Measurements from ENCODE around the gene SYCP2.
"Not testable (repeated sequence)": the region's sequence is repeated elsewhere in the genome, so short reads cannot be mapped to it uniquely, and the experiment has no call there.

Gene SYCP2, protein sequence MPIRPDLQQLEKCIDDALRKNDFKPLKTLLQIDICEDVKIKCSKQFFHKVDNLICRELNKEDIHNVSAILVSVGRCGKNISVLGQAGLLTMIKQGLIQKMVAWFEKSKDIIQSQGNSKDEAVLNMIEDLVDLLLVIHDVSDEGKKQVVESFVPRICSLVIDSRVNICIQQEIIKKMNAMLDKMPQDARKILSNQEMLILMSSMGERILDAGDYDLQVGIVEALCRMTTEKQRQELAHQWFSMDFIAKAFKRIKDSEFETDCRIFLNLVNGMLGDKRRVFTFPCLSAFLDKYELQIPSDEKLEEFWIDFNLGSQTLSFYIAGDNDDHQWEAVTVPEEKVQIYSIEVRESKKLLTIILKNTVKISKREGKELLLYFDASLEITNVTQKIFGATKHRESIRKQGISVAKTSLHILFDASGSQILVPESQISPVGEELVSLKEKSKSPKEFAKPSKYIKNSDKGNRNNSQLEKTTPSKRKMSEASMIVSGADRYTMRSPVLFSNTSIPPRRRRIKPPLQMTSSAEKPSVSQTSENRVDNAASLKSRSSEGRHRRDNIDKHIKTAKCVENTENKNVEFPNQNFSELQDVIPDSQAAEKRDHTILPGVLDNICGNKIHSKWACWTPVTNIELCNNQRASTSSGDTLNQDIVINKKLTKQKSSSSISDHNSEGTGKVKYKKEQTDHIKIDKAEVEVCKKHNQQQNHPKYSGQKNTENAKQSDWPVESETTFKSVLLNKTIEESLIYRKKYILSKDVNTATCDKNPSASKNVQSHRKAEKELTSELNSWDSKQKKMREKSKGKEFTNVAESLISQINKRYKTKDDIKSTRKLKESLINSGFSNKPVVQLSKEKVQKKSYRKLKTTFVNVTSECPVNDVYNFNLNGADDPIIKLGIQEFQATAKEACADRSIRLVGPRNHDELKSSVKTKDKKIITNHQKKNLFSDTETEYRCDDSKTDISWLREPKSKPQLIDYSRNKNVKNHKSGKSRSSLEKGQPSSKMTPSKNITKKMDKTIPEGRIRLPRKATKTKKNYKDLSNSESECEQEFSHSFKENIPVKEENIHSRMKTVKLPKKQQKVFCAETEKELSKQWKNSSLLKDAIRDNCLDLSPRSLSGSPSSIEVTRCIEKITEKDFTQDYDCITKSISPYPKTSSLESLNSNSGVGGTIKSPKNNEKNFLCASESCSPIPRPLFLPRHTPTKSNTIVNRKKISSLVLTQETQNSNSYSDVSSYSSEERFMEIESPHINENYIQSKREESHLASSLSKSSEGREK (N-terminal part only)

DNA sequence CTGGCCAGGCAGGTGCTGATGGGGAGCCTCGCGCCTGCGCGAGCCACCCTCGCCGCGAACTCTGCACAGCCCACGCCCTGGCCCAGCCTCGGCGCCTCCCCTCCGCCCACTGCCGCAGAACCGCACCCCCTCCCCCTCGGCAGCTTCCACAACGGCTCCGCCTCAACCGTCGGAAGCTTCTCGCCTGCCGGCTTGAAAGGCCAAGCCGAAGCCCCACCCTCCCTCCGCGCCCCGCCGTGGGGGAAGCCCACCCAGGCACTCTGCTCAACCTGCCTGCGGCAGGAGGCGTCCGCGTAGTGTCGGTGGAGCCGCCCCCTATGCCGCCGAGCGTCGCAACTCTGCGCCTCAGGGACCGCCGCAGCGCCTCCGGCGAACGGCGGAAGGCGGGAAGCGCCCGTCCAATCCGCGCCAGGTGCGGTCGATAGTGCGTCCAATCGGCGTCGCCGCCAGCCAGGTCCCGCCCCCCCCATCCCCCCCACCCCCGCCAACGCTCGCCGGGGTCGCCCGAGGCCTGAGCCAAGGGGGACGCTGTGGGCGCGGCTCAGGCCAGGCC lies at the start of gene SYCP2:
SYCP2 (minus strand) TSS at position 342 of the 553 bp plus-strand sequence. CDS start 11,224 bp downstream, outside the sequence.
- no peak for DNase-seq (ENCODE audit: low read depth)

DNA sequence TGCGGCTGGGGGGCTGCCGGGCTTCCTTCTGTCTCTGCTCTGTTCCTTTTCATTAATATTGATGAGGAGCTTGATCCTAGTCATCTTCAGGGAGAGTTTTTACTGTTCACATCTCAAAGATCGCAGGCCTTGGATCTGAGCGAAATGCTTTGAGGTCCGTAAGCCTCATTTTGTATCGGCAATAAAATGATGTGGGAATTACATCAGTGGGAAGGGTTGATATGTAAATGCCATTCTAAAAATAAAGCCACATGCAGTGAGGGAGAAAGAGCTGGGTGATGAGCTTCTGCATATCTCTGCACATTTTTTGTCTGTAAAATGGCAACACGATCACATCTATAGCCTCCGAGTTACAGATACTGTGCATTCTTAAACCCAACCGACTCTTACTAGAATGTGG lies 49.6 kb upstream of the SYCP2 start:
- DNase-seq (ENCODE audit: low read depth) = no peak

DNA sequence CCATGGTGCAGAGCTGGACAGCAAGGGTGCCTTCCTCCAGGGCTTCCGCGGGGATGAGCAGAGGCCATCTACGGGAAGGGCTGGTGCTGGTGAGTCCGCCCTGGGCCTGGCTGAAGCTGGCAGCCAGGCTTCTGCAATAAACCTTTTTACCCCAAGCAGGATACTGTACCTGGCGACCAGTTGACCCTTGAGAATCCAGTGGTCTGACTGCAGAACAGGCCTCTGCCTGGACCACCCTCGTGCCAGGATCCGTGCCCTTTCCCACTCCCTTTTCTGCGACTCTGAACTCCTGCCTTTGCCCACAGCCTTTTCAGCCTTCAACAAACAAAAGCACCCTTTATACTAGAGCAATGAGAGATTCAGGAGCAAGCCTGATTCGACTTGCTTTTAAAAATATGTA lies 43.6 kb upstream of the SYCP2 start:
- no peak for DNase-seq (ENCODE audit: low read depth)

DNA sequence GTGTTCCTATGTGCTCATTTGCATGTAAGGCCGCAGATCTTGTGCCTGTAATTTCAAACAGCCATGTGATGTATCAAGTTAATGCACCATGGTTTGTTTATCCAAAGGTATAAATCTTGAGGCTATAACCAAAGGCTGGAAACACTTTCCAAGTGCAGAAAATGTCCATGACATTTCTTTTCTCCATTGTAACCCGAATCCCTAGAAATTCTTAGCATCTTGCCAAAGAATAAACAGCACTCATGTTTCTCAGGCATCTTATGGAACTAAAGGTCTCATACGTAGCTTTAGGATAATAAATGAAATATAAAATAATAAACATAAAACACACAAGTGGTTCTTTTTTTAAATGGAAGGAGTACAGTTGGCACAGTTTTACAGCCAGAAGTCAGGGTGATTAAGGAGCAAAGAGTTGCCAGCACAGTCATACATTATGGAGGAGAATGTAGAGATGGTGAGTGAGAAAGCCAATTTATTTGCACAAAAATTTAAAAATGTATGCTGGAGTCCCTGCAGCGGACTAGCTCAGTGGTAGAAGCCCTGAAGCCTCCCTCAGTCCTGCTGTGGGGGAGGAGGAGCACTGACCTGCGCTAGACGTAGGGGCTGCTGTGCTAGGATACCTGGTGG lies 42.8 kb upstream of the SYCP2 start:
- DNase-seq (ENCODE audit: low read depth) = no peak

DNA sequence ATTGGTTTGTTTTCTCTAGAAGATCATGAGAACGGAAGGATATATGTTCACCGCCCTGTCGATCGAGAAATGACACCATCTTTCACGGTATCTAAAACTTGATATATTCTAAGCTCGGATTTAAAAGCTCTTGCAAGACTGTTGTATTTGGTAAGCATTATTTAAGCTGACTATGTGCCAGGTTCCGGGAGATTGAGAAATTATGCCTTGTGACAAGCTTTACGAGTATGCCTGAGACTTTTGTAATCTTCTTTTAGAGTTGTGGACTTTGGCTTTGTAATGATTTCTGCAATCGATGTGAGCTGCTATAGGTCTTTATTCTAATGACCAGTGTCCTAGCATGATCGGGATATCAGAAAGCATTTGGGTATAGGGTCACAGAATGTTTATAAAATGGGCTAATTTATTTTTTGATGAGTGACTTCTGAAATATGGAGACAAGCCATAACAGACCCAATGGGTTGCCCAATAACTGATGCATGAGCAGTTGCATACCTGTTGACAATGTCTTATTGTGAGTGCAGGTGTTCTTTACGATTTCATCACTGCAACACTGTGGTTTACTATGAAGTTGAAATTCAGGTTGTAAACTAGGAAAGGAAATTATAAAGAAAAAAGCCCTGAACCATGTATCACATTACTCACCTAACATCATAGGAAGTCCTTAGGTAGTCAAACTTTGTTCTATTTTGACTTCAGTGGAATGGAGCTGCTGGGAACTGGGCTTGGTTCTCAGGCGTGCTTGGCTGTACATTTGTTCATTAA lies 38.8 kb upstream of the SYCP2 start:
- no peak for DNase-seq (ENCODE audit: low read depth)

DNA sequence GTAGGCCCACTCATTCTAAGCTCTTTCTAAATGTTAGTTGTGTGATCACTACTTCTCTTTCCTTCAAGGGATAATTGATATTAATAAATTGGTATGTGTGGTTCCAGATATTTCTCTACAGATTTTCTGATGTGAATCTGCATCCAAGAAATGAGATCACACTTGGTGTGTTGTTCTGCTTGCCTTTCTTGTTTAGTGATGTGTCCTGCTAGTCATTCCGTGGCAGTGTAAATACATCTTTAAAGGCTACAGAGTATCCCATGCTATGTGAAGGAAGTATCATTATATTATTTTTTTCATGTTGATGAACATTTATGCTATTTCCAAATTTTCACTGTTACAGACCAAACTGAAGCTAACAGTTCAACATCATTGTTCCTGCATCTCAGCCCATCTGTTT lies 38.0 kb upstream of the SYCP2 start:
- DNase-seq (ENCODE audit: low read depth) = no peak

DNA sequence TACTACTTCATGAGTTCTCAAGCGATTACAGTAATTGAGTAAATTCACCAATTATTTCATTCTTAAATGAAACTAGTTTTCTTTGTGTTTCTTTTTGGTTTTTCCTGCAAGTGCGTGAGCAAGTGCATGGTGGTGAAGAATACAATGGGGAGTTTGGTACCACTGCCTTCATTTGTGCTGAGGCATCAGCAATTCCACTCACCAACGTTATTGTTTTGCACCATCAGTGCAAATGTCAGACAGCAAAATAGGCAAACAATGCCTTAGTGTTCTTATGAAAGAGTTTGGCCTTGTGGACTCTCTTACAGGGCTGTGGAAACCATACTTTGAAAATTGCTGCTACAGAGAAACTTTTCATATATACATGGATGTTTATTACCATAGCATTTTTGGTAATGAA lies 33.0 kb upstream of the SYCP2 start:
- no peak for DNase-seq (ENCODE audit: low read depth)

DNA sequence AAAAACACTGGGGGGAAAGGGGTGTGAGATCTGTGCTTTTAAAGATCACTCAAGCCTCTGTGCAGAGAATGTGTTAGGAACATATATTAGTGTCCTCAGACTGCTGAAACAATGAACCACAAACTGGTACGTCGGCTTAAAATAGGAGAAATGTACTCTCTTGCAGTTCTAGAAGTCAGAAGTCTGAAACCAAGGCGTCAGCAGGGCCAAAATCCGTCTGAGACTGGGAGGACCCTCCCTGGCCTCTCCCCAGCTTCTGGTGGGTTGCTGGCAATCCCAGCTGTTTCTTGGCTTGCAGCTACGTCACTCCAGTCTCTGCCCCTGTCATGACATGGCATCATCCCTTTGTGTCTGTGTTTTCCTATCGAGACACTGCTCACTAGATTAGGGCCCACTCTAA lies 28.7 kb upstream of the SYCP2 start:
- DNase-seq (ENCODE audit: low read depth) = no peak

DNA sequence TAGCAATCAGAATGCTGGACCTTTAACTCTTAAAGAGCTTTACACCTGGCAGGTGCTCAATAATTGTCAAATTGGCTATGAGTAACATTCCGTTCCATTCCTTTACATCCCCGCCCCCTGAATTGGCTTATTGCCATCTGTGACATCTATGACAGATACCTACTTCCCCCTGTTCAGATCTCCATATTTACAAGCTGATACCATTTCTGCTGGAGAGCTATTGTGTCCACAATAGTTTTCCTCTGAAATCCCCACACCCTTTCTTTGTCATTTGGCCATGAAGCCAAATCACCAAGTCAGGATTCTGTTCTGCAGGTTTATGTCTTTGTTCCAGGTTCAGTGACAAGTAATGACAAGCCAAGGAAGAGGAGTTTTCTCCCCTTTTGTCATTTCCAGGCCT lies 28.0 kb upstream of the SYCP2 start:
- DNase-seq (ENCODE audit: low read depth) = no peak

DNA sequence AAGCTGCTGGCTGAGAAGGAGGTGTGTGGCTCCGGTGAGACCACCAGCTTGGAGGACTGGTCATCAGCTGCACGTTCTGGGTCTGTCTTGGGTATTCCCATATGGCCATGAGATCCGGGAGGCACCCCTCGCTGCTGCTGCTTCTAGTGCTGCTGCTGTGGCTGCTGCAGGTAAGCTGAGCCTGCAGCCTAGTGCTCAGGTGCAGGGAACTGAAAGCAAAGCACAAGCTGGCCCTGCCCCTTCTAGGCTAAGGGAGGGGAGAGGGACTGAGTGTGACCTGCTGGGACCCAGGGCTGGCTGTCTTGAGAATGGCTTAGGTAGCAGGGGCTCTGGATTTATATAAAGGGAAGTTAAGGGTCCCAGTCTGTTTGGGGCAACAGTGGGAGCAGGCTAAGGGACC lies 25.2 kb upstream of the SYCP2 start:
- no peak for DNase-seq (ENCODE audit: low read depth)

DNA sequence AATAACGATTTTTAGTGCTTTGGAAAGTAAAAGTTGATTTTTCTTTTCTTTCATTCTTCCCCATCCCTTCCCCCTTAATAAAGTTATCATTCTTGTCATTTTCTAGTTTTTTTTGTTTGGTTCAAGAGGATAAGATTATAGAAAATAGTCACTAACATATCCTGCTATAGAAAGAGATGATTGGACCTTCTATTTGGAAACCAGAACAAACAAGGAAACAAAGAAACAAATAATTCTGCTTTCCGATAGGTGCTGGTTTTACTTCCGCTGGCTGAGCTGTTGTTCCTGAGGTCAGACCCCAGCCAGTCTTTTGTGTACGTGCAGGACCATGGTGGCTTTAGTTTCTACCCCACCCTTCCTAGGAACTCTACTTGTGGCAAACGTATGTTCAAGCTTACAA lies 24.7 kb upstream of the SYCP2 start, which contains the start of gene CDH26:
CDH26 (plus strand) TSS at position 301 of the 400 bp plus-strand sequence. CDS start 304 bp downstream, outside the sequence.
- no peak for DNase-seq (ENCODE audit: low read depth)

DNA sequence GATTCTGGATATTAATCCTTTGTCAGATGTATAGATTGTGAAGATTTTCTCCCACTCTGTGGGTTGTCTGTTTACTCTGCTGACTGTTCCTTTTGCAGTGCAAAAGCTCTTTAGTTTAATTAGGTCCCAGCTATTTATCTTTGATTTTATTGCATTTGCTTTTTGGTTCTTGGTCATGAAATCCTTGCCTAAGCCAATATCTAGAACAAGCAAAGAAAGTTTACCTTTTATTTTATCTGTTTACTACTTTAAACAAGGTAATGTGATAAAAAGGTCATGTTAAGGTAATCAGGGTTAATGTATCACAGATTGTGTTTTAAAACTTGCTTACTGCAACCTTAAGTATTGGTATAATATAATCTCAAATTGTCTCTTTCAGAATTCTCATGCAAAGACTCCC lies 24.1 kb upstream of the SYCP2 start:
- not testable (repeated sequence) for DNase-seq (ENCODE audit: low read depth)

DNA sequence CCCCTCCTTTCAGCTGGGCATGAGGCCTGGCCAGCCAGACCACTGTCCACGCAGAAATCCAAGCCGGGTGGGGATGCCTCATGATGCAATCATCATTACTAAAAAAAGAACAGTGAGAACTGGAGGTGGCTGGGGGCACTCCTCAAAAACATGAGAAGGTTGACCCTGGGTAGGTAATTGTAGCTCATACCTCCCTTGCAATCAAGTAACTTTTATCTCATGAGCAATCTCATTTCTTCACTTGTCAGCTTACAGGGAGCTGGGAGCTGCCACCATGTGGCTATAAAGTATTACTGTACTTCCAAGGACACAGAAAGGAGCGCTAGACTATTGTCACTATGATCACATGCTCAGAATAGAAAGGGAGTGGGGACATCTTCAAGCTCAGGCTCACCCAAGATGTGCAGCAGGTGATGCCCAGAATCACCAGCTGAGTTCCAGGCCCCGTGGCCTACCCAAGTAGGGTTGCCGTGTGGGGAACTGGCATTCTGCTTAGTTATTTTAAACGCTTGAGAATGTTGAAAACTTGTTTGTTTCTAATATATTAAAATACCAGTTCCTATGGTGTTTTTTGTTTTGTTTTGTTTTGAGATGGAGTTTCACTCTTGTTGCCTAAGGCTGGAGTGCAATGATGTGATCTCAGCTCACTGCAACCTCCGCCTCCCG lies 21.8 kb upstream of the SYCP2 start:
- DNase-seq (ENCODE audit: low read depth) = no peak

DNA sequence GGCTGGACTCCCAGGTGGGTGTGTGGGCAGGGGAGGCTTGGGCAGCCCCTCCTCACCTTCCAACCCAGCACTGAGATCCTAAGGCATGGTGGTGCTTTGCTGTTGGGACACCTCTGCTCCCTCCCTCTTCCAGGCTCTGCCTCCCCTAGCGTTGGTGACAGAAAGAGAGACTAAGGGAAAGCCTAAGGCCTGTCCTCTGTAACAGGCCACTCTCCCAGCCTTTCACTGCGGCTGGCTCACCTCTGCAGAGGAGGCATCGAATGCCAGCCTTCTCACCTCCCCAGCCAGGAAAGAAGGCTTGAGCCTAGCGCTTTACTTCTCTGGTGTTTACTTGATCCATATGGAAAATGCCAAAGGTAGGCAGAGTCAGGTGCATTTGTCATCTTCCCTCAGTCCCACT lies 21.3 kb upstream of the SYCP2 start:
- DNase-seq (ENCODE audit: low read depth) = no peak

DNA sequence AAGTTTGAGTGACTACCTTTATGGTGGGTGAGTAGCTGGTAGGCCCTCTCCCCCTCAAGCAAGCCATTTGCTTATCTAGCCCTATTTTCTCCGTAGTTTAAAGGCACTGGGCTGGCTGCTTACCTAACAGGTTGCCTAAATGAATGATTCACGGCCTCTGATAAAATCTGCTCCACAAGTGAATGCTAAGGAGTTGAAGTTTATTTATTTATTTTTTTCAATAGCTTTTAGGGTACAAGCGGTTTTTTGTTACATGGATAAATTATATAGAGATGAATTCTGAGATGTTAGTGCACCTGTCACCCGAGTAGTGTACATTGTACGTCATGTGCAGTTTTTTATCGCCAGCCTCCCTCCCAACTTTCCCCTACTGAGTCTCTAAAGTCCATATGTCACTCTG lies 16.5 kb upstream of the SYCP2 start:
- no peak for DNase-seq (ENCODE audit: low read depth)

DNA sequence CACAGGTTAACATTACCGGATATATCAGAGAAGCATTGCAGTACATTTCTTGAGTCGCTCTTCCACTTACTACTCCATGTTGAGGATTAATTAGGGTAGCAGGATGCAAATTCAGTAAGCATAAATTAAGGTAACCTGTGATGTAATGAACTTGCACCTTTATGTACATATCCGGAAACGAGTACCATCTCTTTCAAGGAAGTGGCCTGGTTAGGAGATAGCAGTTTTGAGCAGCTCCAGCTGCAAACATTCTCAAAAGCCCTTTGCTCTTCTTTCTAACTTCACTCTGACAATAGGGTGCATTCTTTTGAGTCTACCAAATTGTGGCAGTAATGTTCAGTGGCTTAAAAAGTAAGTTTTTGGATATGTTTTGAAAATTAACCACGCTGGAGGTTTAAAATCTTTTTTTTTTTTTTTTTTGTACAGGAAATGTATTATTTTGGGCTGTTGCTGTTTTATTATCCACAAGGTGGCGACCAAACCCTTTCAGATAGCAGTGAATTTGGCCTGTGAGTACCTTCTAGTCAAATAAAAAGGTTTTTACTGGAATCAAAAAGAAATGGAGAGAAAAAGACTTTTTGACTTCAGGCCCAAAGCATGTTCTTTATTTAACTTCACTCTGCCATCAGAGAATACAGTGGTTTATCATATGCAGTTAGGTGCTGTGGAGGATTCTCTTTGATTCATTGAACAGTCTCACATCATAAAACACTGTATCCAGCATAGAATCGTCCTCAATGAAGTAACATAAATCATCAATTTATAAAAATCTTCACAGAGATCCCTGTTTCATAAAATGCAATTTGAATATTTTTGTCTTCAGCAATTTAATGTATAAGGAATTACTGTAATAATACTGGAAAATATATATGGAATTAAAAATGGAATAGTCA lies 15.6 kb upstream of the SYCP2 start:
- no peak for DNase-seq (ENCODE audit: low read depth)

DNA sequence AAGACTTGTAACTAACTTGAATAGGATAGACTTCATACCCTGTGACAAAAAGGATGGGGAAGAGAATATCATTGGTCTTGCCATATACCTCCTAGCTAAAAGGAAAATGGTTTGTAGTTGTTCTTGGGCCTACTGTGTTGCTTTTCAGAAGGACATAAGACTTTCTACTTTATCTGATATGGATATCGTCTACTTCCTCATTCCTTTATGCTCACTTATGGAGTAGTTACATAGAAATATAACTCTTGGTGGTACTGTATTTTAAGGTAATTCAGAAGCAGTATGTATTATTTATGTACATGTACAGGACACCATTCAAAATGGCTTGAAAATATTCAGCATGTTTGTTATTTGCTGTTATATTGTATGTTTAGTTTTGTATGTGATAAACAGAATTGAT lies 14.8 kb upstream of the SYCP2 start:
- no peak for DNase-seq (ENCODE audit: low read depth)

DNA sequence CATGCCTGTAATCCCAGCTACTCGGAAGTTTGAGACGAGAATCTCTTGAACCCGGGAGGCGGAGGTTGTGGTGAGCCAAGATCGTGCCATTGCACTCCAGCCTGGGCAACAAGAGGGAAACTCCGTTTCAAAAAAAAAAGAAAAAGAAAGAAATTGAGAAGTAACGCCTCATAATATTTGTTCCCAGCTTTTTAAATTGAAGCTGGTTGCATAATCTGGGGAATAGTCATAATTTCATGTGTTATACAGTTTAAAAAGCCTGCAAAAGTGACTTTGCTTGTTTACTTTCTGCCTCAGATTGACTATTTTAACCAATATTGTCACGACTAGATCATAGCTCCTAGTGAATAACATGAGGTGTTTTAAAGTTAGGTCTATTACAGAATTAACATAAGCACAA lies 13.9 kb upstream of the SYCP2 start:
- DNase-seq (ENCODE audit: low read depth) = no peak

DNA sequence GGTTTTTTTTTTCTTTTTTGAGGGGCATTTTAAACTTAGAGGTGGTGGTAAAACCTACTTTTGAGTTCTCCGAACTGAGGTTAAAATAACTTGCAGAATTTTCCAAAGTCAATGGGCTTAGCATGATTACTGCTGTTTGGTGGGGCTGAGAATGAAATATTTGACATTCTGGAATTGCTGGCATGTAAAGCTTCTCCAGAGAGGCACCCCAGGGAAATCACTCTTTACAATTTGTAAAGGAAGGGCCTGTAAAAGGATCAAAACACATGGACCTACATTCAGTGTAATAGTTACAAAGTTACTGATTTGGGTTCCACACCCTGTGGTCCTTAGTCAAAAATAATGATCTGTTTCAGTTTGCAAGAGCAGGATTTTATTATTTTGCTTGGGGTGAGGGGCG lies 12.3 kb upstream of the SYCP2 start:
- DNase-seq (ENCODE audit: low read depth) = no peak

Data from HS-5 (cell line).